HG03108 (cell line): ENCODE data around the gene STXBP1.
A peak's percentile ranks its signal among the peaks of the same experiment; 100 is the strongest.
"Not testable (repeated sequence)": the region's sequence is repeated elsewhere in the genome, so short reads cannot be mapped to it uniquely, and the experiment has no call there.

ENCODE experiments used
- ATAC-seq: cut with Tn5 transposase; IDR thresholded peaks from one replicate; pipeline ENCODE4 v1.9.1; 2021; ENCODE audit warnings: moderate library complexity; ENCODE audit not compliant: unreplicated experiment

STXBP1 gene

GRCh38 chr9:127577194-127577593 is 34.9 kb upstream of the STXBP1 start:
- ATAC-seq, result not testable (repeated sequence)

- ATAC-seq, result no peak
Measured at GRCh38 chr9:127578627-127578951, 33.5 kb upstream of the STXBP1 start.

- ATAC-seq, result peak; percentile 74
Measured at GRCh38 chr9:127578952-127579853, 32.9 kb upstream of the STXBP1 start.

GRCh38 chr9:127580366-127580765 is 31.7 kb upstream of the STXBP1 start:
- no peak for ATAC-seq

GRCh38 chr9:127580879-127581475 is 31.1 kb upstream of the STXBP1 start:
- no peak for ATAC-seq

- not testable (repeated sequence) for ATAC-seq
Measured at GRCh38 chr9:127584474-127584805, 27.6 kb upstream of the STXBP1 start.

GRCh38 chr9:127585161-127585819 is 26.8 kb upstream of the STXBP1 start:
- ATAC-seq, result no peak

GRCh38 chr9:127586096-127586495 is 26.0 kb upstream of the STXBP1 start:
- ATAC-seq, result no peak

- no peak for ATAC-seq
Measured at GRCh38 chr9:127586537-127586936, 25.5 kb upstream of the STXBP1 start.

- ATAC-seq, result no peak
Measured at GRCh38 chr9:127587966-127588365, 24.1 kb upstream of the STXBP1 start.

- ATAC-seq, result no peak
Measured at GRCh38 chr9:127588740-127589506, 23.2 kb upstream of the STXBP1 start.

- no peak for ATAC-seq
Measured at GRCh38 chr9:127589955-127590370, 22.1 kb upstream of the STXBP1 start.

- ATAC-seq, result no peak
Measured at GRCh38 chr9:127595611-127596010, 16.5 kb upstream of the STXBP1 start.

- ATAC-seq, result no peak
Measured at GRCh38 chr9:127598839-127599549, 13.1 kb upstream of the STXBP1 start.

- no peak for ATAC-seq
Measured at GRCh38 chr9:127599550-127599891, 12.6 kb upstream of the STXBP1 start.

GRCh38 chr9:127603226-127603625 is 8.9 kb upstream of the STXBP1 start:
- ATAC-seq, result no peak

- ATAC-seq, result no peak
Measured at GRCh38 chr9:127606043-127606442, 6.0 kb upstream of the STXBP1 start.

GRCh38 chr9:127608104-127608966 is 3.7 kb upstream of the STXBP1 start:
- no peak for ATAC-seq

- no peak for ATAC-seq
Measured at GRCh38 chr9:127611603-127611898, 526 bp upstream of the STXBP1 start.

- ATAC-seq, result no peak
Measured at GRCh38 chr9:127612939-127613582, 984 bp downstream of the STXBP1 start.
